A673 (cell line): Measurements from ENCODE around the gene ARHGAP45. TPM values are rescaled to one million over a fixed set of nuclear protein-coding genes. Genes with fewer than 3 reads are reported as not detected.

Experiments
- BruUV-seq: library from RNA; stranded (reverse); fragments of 400-500 nt; replicated peaks from 2 replicates; lab custom pipeline; 2021; lab: Mats Ljungman, UMichigan
- CTCF ChIA-PET: fragments of 300-600 bp; sonication (Branson Sonifier 250); formaldehyde crosslinking; loops from one replicate; lab custom pipeline; 2022; ENCODE audit warnings: antibody characterized with exemption; lab: Charles Lee
- POLR2A ChIA-PET: fragments of 300-600 bp; sonication (Branson Sonifier 250); formaldehyde crosslinking; loops from one replicate; lab custom pipeline; 2022; ENCODE audit warnings: antibody characterized with exemption; ENCODE audit not compliant: low non-redundant PET; lab: Charles Lee
- DNase-seq: peaks from one replicate; pipeline ENCODE4 v3.0.0-alpha.2; 2015; ENCODE audit warnings: low spot score
- H3K27ac ChIP-seq: fragments of 200-600 bp; sonication (generic); 2 replicates; pipeline ENCODE4 v1.5.1; 2016; ENCODE audit warnings: mixed run types, low read depth, mild to moderate bottlenecking, mixed read lengths, antibody characterized with exemption, low read length; ENCODE audit not compliant: poor library complexity, severe bottlenecking
- H3K27me3 ChIP-seq: fragments of 200-600 bp; sonication (generic); replicated peaks from 2 replicates; pipeline ENCODE4 v1.6.1; 2017; ENCODE audit warnings: mixed run types, low read depth, mild to moderate bottlenecking, mixed read lengths, antibody characterized with exemption, low read length; ENCODE audit not compliant: insufficient read depth, poor library complexity
- H3K36me3 ChIP-seq: fragments of 200-600 bp; sonication (generic); 2 replicates; pipeline ENCODE4 v1.6.1; 2016; ENCODE audit warnings: mixed run types, mild to moderate bottlenecking, mixed read lengths, antibody characterized with exemption, low read length; ENCODE audit not compliant: insufficient read depth, poor library complexity, severe bottlenecking
- H3K4me1 ChIP-seq: fragments of 200-600 bp; sonication (generic); 2 replicates; pipeline ENCODE4 v1.6.1; 2017; ENCODE audit warnings: mixed run types, mild to moderate bottlenecking, mixed read lengths, antibody characterized with exemption, low read length; ENCODE audit not compliant: insufficient read depth, poor library complexity, severe bottlenecking
- H3K4me3 ChIP-seq: fragments of 200-600 bp; sonication (generic); 2 replicates; pipeline ENCODE4 v1.5.1; 2016; ENCODE audit warnings: low read depth, mixed run types, mild to moderate bottlenecking, mixed read lengths, low read length; ENCODE audit not compliant: poor library complexity, severe bottlenecking
- H3K9me3 ChIP-seq: fragments of 200-600 bp; sonication (generic); 2 replicates; pipeline ENCODE4 v1.6.1; 2016; ENCODE audit warnings: mixed run types, low read depth, mild to moderate bottlenecking, mixed read lengths, antibody characterized with exemption, low read length; ENCODE audit not compliant: poor library complexity, severe bottlenecking
- EZH2 ChIP-seq: fragments of 200-600 bp; sonication (generic); IDR thresholded peaks from 2 replicates; pipeline ENCODE4 v1.6.1; 2017; ENCODE audit warnings: borderline replicate concordance, low read depth, mild to moderate bottlenecking, mixed read lengths, antibody characterized with exemption, low read length; ENCODE audit not compliant: poor library complexity, severe bottlenecking
- intact Hi-C: fragments of 100-400 bp; cut with micrococcal nuclease; formaldehyde crosslinking; loops from one replicate; pipeline ENCODE4 v1.10.0; 2022; ENCODE audit not compliant: unreplicated experiment
- total RNA-seq: library from RNA; stranded (reverse); gene quantifications from 2 replicates; pipeline ENCODE4 v1.2.3, GENCODE V29; 2021
- TF ChIP-seq, protein P1 (sequence below): fragments of 300-800, 200-600 bp; sonication (generic); conservative IDR thresholded peaks from 2 replicates; pipeline ENCODE4 v1.5.1; 2017; ENCODE audit warnings: low read depth, mild to moderate bottlenecking, antibody characterized with exemption, low read length, moderate library complexity, mixed read lengths

ARHGAP45 gene
- total RNA-seq, 1 experiment from 2014 or later: 3.2 TPM

DNA sequence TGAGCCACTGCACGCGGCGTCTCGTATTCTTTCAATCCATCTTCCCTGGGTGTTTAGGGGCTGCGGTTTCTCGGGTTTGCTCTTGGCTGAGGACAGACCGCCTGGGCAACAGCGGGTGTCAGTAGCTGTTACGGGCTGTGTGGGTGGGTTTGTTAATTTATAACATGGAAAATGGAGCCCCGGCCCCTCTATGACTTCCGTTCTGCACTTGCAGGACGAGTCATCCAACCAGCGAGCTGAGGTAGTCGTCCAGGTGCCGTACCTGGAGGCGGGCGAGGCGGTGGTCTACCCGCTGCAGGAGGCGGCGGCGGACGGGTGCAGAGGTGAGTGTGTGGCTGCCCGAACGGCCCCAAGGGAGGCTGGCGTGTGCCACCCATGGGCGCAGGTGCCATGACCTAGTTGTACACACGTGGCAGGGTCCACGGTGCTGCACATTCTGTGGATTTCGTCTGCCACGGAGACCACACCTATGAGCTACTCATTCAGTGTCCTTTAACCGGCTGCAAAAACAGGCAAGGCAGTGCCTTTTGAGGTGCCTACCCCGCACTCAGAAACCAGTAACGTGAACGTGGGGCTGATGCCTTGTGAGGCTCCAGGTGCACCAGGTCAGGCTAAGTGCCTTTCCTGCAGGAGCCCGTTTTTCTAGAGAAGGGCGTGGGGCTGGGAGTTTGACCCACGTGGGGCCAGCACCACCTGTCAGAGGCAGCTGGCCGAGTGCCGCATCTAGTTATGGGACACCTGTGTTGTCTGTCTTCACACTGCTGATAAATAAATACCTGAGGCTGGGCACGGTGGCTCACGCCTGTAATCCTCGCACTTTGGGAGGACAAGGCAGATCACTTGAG is 17.3 kb downstream of the ARHGAP45 start:
- ChIA-PET CTCF (no interaction called here), POLR2A (no interaction called here)
- intact Hi-C loops: no loop called here
- no TSS peak for BruUV-seq
- Histone ChIP-seq H3K27me3 (no peaks in the 10 kb centered on the region), H3K4me3 (no peak overlapping the region), H3K9me3 (no peaks in the 10 kb centered on the region), H3K27ac (no peak overlapping the region), H3K36me3 (peaks cover 17% of the 10 kb centered on the region), H3K4me1 (peaks cover 11% of the 10 kb centered on the region)
- TF ChIP-seq, protein P1, sequence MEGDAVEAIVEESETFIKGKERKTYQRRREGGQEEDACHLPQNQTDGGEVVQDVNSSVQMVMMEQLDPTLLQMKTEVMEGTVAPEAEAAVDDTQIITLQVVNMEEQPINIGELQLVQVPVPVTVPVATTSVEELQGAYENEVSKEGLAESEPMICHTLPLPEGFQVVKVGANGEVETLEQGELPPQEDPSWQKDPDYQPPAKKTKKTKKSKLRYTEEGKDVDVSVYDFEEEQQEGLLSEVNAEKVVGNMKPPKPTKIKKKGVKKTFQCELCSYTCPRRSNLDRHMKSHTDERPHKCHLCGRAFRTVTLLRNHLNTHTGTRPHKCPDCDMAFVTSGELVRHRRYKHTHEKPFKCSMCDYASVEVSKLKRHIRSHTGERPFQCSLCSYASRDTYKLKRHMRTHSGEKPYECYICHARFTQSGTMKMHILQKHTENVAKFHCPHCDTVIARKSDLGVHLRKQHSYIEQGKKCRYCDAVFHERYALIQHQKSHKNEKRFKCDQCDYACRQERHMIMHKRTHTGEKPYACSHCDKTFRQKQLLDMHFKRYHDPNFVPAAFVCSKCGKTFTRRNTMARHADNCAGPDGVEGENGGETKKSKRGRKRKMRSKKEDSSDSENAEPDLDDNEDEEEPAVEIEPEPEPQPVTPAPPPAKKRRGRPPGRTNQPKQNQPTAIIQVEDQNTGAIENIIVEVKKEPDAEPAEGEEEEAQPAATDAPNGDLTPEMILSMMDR: no peak
- no peak for TF ChIP-seq EZH2
- DNase-seq: no peak

DNA sequence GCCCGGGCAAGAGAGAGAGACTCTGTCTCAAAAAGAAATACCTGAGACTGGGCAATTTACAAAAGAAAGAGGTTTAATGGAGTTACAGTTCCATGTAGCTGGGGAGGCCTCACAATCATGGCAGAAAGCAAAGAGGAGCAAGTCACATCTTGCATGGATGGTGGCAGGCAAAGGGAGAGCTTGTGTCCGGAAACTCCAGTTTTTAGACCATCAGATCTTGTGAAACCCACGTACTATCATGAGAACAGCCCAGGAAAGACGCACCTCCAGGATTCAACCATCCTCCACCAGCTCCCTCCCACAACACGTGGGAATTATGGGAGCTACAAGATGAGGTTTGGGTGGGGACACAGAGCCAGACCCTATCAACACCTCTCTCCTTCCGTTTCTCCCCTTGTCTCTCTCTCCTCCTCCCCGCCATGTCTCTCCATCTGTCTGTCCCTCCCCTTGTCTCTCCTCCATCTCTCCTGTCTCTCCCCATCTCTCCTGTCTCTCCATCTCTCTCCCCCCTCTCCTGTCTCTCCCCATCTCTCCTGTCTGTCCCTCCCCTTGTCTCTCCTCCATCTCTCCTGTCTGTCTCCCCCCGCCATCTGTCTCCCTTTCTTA is 18.2 kb downstream of the ARHGAP45 start:
- intact Hi-C loops: no loop called here
- H3K9me3 ChIP-seq: no peaks in the 10 kb centered on the region
- no peak overlapping the region for H3K27ac ChIP-seq
- no peak for TF ChIP-seq EZH2
- TF ChIP-seq, protein P1: no peak
- H3K36me3 ChIP-seq: peaks cover 23% of the 10 kb centered on the region
- no peaks in the 10 kb centered on the region for H3K27me3 ChIP-seq
- BruUV-seq: no TSS peak
- H3K4me1 ChIP-seq: peaks cover 11% of the 10 kb centered on the region
- DNase-seq: no peak
- POLR2A ChIA-PET: interaction anchor here (0.6 to 0.7 kb wide), 2 partner anchors 87 to 172 kb away, joined by 5 to 7 read pairs; no protein-coding TSS in a partner anchor
- CTCF ChIA-PET: no interaction called here
- no peak overlapping the region for H3K4me3 ChIP-seq

DNA sequence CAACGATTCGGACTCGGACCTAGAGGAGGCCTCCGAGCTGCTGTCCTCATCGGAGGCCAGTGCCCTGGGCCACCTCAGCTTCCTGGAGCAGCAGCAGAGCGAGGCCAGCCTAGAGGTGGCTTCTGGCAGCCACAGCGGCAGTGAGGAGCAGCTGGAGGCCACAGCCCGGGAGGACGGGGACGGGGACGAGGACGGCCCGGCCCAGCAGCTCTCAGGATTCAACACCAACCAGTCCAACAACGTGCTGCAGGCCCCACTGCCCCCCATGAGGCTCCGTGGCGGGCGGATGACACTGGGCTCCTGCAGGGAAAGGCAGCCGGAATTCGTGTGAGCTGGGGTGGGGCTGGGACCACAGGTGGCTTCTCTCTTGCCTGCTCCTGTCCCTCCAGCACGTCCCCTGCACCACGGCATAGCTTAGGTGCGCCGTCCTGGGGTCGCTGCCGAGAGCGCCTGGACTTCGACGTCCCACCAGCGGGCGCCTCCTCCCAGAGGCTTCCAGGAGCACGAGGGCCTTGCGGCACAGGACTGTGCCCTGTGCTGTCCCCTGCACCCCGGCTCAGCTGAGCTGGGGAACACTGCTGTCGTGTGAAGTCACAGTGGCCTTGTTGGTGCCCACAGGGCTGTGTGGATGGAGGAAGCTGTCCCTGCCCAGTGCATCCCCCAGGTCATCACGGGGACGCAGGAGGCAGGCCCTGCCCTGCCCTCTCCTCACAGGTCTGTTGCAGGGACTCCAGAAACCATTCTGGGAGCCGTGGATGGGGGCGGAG is 18.9 kb downstream of the ARHGAP45 start:
- BruUV-seq: no TSS peak
- DNase-seq: no peak
- peaks cover 26% of the 10 kb centered on the region for H3K36me3 ChIP-seq
- CTCF ChIA-PET: interaction anchor here (0.6 kb wide), 2 partner anchors 108 to 154 kb away, joined by 3 to 7 read pairs; no protein-coding TSS in a partner anchor
- no peak overlapping the region for H3K27ac ChIP-seq
- no peaks in the 10 kb centered on the region for H3K27me3 ChIP-seq
- H3K4me1 ChIP-seq: peaks cover 11% of the 10 kb centered on the region
- POLR2A ChIA-PET: interaction anchor here (0.7 kb wide), 1 partner anchor 171 kb away, joined by 7 read pairs; no protein-coding TSS in a partner anchor
- no peak overlapping the region for H3K4me3 ChIP-seq
- intact Hi-C loops: no loop called here
- TF ChIP-seq, protein P1: no peak
- no peak for TF ChIP-seq EZH2
- no peaks in the 10 kb centered on the region for H3K9me3 ChIP-seq
